Measurements from ENCODE around the gene SLC35F1.
A peak's percentile ranks its signal among the peaks of the same experiment; 100 is the strongest.

SLC35F1 gene

DNA sequence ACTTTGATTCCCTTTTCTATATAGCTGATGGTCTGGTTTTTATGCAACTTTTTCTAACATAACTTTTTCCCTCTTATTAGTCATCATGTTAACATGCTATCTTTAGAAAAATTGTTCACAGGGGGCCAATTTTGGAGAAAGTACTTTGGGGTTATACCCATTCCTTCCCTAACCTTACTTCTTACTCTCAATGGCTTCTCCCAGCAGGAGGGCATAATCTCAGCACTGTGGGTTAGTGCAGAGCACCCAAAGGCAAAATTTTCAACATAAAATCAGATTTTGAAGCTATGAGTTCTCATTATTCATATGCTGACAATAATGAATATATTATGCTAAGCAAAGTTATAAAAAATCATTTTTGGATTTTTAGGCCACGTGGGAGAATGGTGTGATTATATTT lies 299.2 kb downstream of the SLC35F1 start:
- no peak for DNase-seq

DNA sequence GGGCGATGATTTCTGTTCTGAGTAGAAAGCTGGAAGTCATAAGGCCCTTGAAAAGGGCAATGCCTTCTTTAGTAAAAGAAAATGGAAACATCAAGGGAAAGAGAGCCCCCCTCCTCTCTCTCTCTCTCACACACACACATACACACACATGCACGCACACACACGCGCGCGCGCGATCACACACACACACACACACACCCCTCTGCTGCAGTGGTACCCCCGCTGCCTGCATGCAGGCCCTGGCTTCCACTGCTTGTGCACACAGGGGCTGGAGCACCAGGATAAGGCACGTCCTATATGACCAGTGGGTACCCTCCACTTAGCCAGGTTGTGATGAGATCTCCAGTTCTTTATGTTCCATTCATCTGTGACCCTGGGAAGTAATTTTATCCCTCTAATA lies 300.9 kb downstream of the SLC35F1 start:
- no peak for DNase-seq

- no peak for DNase-seq
Measured at GRCh38 chr6:118212451-118213173, 305.5 kb downstream of the SLC35F1 start.

DNA sequence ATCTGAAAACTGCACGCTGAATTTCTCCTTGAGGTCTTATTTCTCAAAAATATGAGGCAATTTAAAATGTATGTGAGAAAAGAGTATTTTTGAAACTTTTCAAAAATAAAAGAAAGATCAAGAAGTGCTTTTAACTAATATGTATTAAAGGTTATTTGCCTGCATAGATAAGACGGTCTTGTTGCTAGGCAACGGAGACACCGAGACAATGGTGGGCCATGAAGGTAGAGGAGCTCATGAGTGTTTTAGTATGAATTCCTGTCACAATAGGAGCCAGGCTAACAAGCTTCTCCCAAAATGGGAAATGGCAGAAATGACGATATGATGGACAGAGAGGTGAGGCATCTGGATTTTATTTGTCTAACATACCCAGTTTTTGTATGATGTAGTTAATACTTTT lies 308.2 kb downstream of the SLC35F1 start:
- DNase-seq, result no peak

DNA sequence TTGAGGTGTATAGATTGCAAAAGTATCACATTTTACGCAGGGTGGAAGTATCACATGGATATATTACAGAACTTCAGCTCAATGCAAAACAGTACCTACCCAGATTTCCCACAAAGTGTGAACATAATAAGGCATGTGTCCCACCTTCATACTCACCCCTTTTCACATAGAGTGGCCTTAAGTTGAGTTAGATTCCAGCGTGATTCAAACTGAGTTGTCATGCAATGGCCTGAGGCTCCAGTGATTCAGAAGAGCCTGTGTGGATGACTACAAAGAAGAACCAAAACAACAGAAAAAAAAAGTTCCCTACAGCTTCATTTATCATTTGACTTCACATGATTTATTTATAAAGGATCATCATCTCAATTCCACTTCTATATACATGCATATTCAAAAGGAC lies 309.7 kb downstream of the SLC35F1 start:
- DNase-seq, result no peak

DNA sequence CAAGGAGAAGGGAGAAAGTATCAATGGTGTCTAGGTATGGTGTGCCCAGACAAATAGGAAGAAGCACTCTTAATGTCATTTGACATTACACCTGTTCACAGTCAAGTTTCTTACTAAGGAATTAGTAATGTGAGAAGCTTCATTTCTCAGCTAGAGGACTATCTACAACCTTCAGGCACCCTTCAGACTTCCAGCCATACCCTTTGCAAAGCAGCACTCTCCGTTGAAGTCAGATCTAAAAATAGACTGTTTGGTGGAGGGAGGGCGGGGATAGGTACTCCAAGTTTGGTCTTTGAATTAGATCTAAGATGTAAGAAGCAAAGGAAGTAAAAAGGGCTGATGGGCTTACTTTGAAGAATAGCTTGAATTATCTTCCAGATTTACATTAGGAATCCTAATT lies 311.1 kb downstream of the SLC35F1 start:
- DNase-seq, result no peak

DNA sequence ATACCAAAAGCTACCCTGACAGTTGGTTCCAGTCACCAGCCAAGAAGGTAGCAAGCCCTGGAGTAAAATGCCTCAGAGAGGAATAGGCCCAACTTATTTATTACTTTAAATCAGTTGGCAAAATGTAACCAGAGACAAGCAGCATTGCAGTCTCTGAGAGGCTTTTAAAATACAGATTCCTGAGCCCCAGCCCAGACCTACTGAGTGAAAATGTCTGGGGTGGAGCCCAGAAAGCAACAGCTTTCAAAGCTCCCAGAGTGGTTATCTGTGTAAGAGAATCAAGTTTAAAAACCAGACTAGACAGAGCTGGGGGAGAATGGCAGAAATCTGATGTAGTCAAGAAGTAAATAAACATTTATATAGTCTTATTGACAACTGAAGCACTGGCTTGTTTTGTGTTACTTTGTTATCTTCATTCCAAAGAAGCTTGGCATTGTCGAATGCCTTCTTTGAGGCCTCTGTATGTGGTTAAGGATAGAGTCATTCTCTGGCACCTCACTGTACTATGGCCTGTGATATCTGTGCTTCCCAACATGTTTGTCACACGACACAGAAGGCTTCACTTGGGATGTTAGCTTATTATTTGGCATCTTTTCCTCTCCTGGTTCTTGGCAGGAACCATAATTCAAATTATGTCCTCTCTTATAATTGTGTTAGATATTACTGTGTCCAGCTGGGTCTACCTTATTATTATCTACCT lies 313.5 kb downstream of the SLC35F1 start:
- DNase-seq, result no peak

DNA sequence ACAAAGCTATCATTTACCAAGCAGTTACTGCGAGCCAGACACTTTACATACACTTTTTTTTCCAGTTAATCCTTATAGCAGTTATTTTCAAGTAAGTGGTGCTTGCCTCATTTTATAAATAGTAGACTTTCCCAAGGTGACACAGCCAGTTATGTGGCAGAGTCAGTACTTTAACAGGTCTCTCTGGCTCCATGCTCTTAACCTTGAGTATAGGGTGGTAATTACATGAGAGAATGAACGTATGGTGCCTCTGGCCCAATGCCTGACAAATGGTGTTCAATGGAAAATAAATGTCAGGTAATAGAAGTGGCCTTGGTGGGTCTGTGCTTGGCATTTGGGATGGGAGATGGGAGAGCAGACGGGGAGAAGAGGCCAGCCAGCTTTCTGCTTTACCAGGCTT lies 316.3 kb downstream of the SLC35F1 start:
- no peak for DNase-seq

DNA sequence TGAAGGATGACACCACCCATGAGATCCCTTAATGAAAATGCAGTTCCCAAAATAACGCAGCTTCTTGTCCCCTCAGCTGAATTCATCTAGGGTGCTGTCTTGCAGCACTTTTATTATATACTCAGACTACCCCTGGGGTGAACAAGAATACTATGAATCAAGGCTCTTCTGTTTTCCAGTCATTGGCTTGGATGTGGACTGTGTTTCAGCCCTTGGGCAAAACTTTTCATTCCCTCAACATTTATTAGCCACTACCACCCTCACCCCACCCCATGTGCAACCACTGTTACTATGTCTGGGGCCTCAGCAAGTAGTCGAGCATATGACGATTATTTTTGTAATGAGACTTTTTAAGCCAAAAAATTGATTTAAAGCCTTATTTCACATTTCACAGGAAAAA lies 321.8 kb downstream of the SLC35F1 start:
- DNase-seq, result no peak

DNA sequence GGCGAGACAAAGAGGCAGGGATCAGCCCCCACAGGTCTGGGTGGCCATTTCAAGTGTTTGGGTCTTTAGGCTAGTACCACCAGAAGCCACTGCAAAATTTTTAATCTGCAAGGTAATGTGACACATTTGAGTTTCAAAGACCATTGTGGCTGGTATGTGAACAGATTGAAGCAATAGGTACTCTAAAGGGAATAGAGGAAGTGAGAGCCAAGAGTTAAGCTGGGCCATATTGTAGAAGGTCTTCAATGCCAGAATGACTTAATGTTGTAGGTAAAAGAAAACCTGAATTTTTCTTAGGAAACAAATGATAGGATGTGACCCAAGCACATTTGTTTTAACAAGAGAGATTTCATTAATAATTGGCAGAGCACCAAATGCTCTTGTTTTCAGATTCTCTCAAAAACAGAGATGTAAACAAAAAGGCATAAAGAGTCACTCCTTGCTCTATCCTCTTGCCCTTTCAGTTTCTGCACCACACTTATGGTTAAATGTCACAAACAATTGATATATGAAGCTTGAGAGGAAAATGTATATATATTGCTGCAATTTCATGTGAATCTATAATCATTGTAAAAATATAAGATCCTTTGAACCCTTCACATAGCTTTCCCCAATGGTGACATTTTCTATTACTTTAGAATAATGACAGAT lies 333.9 kb downstream of the SLC35F1 start:
- no peak for DNase-seq

DNA sequence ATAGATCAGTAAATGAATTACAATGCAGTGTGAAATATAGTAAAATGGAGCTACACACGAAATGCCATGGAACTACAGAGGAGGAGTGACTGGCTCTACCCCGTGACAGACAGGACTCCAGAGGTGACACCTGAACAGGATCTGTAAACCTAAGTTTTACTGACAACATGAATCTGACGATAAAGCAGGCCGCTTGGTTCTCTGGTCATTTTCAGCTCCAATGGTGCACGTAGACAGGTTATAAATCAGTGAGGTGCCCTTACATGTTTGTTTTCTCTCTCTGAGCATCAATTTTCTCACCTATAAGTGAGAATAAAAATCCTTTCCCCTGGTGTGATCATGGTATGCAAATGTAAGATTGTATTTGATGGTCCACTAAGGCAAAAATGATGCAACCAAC lies 339.3 kb downstream of the SLC35F1 start:
- no peak for DNase-seq

DNA sequence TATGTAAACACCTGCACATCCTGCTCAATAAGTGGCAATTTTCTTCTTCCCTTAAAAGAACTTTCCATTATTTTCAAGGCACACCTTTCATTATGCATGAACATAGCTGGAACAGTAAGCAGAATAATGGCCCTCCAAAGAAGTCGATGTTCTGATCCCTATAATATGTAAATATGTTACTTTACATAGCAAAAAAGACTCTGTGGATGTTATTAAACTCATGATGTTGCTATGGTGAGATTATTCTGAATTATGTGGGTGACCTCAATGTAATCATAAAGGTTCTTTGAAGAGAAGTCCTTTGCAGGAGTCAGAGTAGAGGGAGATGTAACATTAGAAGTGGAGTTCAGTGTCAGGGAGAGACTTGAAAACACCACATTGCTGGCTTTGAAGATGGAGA lies 341.1 kb downstream of the SLC35F1 start:
- DNase-seq, result no peak

DNA sequence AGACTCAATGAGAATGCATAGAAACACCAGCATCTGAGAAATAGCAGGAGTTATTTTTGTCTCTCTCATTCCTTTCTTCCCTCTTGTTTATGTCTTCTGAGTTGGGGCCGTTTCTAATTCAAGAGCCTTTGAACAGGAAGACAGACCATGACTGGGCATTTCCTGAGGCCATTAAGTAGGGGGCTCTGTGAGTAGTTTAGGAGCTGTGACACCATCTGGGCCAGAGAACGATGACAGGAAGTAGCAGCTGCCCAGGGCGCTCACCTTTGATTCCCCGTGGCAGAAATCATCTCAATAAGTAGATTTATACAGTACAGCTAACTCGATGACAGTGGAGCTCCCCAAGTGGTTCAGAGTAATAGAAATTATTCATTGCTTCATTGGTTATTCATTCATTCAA lies 342.6 kb downstream of the SLC35F1 start:
- no peak for DNase-seq

DNA sequence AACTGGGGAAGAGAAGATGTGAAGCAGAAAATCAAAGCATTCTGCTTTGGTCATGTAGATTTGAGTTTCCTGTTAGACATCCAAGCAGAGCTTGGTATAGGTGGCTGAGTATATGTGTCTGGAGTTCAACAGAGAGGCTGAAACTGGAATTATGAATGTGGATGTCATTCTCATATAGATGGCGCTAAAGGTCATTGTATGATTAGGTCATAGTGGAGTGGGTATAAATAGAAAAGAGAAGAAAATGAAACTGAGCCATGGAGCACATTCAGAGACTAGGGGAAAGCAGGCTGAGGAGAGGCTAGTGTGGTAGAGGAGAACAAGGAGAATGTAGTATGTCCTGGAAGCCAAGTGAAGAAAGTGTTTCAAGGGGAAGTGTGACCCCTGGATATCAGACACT lies 345.4 kb downstream of the SLC35F1 start:
- no peak for DNase-seq

DNA sequence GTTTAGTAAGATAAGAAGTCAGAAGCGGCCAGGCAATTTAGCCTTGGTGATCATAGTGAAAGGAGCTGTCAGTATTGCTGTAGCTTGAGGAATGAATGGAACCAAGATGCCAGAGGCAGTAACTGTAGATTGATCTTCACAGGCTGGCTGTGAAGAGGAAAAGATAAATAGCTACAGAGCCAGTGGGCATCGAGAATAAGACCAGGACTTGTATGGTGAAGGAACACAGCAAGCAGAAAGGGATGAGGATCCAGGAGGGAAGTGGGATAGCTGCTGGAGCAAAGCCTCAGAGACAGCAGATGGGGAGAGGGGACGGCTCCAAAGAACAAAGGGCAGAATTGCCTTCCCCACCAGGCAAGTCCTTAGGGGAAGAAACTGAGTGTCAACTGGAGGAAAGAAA lies 346.7 kb downstream of the SLC35F1 start:
- no peak for DNase-seq

DNA sequence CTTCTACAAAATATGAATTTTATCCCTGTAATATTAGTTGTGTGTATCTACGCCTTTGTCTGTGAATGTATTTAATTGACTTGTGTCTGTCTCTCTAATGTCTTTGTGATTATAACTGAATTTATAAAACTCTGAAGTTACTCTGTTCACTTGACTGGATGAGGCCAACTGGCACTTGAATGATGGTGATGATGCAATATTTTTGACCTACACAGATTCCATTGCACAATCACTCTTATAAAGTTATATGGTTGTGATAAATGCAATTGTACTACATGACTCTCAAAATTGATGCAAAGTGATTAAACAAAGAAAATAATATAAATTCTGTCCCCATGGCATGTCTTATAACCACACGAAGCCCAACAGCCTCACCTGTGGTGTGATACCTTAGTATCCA lies 353.8 kb downstream of the SLC35F1 start:
- DNase-seq, result no peak

GRCh38 chr6:118263921-118264486 lies 356.9 kb downstream of the SLC35F1 start:
- no peak for DNase-seq

DNA sequence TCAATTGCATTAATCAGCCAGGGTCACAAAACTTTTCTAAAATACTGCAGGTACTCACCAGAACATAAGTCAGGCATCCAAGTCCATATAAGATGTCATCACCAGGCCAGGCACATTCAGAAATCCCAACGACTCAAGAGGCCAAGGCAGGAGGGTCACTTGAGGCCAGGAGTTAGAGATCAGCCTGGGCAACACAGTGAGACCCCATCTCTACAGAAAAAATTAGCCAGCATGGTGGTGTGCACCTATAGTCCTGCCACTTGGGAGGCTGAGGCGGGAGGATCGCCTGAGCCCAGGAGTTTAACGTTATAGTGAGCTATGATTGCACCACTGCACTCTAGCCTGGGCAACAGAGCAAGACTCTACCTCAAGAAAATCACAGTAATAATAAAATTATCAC lies 362.6 kb downstream of the SLC35F1 start:
- DNase-seq, result no peak

GRCh38 chr6:118277631-118278030 lies 370.6 kb downstream of the SLC35F1 start:
- DNase-seq, result no peak

DNA sequence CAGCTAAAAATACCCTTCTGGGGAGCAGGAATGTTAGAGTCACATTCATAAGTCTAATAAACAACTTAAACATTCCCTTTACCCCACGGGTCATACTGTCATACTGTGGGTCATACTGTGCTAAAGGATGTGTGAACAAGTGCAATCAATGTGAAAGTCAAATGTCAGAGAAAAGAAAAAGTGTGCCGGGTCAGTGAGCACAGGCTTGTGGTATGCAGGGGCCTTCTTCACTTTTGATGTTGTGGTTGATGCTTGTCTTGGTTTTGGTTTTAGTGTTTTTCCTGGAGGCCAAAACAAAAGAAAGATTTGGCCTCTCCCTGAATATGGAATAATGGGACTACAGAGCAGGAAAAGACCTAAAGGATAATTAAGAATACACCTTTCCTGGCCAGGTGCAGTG lies 373.1 kb downstream of the SLC35F1 start:
- DNase-seq, result no peak

GRCh38 chr6:118281291-118281690 lies 374.2 kb downstream of the SLC35F1 start:
- DNase-seq, result no peak

- DNase-seq, result peak; percentile 23
Measured at GRCh38 chr6:118283766-118284165, 376.7 kb downstream of the SLC35F1 start.

DNA sequence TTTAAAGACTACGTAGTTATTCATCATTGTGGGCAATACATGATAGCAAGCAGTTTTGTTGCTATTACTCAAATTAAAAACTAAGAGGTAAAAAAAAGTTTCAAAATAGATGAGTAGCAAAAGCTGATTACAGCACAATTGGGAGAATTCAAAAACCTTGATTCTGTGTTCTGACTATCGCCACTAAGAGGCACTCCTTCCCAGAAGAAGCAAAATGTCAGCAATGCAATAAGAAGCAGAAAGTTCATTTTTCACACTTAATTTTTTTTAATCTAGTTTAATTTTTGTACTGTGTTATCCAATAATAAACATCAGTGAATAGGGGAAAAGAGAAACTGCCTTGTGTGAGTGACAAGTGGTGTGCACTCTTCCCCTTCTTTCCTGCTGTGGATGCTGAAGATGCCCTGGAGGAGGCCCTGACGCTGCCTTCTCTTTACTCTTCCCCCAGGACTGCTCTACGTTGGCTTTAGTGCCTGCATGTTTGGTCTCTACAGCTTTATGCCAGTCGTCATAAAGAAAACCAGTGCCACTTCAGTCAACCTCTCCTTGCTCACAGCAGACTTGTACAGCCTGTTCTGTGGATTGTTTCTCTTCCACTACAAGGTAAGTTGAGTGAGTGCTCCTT lies 377.8 kb downstream of the SLC35F1 start:
- DNase-seq, result no peak

DNA sequence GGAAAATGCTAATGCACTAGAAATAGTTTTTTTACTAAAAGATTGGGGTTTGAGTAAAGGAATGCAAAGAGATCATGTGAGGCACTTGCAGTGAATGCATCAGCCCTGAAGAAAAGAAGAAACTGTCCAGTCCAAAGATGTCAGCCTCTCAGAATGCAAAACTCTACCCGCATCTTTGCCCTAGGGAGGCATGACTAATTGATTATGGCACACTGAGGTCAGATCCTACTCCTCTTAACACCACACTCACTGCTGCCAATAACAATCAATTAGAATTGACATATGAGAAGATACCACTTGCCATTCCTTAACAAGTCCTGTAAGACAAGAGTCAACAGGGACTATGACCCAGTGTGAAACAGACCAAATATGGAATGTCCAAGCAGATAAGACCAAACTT lies 378.7 kb downstream of the SLC35F1 start:
- no peak for DNase-seq
